ENCODE data around the gene GLB1L2.
"Not testable (repeated sequence)": the region's sequence is repeated elsewhere in the genome, so short reads cannot be mapped to it uniquely, and the experiment has no call there.

GLB1L2 gene, protein sequence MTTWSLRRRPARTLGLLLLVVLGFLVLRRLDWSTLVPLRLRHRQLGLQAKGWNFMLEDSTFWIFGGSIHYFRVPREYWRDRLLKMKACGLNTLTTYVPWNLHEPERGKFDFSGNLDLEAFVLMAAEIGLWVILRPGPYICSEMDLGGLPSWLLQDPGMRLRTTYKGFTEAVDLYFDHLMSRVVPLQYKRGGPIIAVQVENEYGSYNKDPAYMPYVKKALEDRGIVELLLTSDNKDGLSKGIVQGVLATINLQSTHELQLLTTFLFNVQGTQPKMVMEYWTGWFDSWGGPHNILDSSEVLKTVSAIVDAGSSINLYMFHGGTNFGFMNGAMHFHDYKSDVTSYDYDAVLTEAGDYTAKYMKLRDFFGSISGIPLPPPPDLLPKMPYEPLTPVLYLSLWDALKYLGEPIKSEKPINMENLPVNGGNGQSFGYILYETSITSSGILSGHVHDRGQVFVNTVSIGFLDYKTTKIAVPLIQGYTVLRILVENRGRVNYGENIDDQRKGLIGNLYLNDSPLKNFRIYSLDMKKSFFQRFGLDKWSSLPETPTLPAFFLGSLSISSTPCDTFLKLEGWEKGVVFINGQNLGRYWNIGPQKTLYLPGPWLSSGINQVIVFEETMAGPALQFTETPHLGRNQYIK

DNA sequence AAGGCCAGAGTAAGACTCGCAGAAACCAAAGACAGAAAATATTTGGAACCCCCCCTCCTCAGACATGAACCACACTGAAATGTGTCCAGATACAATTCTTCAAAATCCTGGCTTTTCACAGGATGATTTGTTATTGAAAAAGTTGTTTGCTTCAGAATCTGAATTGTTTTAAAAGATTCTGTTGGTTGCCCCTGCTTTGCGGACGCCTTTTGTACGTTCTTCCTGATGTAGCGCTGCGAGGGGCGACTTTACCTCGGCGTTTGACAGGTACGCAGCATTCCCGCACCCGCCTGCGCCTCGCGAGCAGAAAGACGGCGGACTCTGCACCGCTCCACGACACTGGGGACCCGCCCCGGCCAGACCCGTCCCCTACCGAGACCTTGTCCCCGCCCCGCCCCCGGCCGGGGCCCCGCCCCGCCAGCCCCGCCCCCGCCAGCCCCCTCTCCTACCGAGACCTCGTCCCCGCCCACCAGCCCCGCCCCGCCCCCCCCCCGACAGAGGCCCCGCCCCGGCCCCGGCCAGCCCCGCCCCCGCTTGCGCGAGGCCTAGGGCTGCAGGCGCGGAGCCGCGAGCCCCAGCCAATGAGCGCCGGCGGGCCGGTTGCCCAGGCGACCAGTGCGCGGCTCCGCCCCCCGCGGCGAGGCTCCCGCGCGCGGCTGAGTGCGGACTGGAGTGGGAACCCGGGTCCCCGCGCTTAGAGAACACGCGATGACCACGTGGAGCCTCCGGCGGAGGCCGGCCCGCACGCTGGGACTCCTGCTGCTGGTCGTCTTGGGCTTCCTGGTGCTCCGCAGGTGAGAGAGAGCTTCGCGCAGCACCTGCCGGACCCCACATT lies at the start of gene GLB1L2:
Gene GLB1L2 (plus strand): TSS at position 635 of the 835 bp plus-strand sequence. CDS start 74 bp downstream, at position 709.
- DNase-seq: peak; percentile 79

DNA sequence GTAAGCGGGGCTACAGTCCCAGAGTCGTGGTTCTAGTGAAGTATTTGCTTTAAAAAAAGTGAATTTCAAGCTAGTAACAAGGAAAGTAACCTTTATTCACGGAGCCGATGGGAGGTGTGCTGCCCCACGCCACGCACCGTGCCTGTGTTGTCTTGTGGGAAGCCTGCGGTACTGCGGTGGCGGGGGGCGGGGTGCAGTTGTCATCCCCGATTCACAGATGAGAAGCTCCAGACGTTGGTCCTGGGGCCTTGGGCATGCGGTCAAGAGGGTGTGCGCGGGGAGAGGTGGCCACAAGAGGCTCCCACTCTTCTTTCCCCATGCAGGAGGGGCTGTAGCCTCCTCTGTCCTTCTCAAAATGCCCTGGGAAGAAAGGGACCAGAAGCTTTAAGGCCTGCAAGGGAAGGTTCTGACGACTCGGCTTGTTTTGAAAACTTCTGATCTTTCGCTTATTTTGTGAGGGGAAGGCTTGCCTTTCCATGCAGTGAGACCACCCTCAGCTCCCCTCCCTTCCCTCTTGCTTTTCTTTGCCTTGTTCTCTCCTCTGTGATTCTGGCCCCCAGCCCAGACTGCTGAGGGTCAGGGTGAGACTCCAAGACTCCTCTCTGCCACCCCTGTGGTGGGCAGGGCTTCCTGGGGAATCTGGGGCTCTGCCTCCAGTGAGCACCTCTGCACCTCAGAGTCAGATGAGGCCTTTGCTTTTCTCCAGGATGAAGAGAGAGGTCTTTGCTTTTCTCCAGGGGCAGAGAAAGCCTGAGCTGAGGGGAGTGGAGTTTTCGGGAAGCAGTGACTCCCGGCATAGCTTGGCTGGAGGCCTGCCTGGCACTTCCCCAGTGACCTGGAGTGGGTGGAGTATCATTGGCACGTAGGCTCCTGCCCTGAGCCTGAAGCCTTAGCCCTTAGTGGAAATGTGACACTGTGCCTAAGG lies 49.4 kb upstream of the GLB1L2 start:
- no peak for DNase-seq

DNA sequence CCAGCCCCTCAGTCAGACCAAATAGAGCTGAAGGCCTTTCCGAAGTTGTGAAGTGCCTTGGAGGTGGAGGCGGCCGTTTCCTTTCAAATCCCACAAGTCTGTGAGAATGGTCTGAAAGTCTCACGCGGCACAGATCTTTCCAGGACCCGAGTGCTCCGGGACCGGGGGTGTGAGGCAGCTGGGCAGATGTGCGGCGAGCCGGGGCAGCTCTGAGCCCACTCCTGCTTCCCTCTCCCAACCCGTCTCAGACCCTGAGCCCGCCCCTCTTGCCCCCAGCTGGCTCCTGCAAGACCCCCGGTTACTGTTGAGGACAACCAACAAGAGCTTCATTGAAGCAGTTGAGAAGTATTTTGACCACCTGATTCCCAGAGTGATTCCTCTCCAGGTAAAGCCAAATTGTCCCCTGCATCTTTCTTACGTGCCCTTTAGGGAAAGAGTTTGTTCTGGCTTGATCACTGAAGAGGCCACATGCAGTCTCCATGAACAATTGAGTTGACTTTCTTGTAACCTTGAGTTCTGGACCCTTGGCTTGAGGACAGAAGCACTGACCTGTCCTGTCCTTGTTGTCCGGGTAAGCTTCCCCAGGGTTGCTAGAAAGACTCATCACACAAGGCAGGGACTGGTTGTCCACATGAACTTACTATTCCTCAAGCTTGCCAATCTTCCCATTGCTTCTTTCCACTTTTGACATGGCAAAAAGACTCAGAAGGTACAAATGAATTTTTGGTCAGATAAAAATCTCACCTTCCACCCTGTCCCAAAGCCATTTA lies 48.1 kb upstream of the GLB1L2 start:
- DNase-seq: no peak

DNA sequence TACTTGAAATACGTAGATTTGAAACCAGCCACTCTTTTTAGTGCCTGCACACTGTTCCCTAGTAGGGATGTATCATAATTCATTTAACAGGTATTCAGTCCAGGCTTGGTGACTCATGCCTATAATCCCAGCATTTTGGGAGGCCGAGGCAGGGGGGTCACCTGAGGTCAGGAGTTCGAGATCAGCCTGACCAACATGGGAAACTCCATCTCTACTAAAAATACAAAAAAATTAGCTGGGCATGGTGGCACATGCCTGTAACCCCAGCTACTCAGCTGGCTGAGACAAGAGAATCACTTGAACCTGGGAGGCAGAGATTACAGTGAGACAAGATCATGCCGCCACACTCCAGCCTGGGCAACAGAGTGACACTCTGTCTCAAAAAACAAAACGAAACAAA lies 47.4 kb upstream of the GLB1L2 start:
- not testable (repeated sequence) for DNase-seq

- no peak for DNase-seq
Measured at GRCh38 chr11:134287561-134287960, 44.2 kb upstream of the GLB1L2 start.

DNA sequence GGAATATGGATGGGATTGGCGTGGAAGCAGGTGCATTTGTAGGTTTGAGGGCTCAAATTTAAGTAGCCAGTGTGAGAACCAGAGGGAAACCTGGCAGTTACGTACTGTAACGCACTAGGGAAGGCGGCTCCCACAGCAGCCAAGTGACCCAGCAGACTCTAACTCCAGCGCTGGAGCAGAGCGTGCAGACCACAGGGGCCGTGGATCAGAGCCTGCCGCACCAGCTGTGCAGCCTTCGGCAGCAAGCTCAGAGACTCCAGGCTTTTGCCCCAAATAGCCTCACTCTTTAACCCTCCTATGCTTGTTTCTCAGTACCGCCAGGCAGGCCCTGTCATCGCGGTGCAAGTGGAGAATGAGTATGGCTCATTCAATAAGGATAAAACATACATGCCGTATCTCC lies 43.3 kb upstream of the GLB1L2 start:
- no peak for DNase-seq

GRCh38 chr11:134289167-134289566 lies 42.6 kb upstream of the GLB1L2 start:
- no peak for DNase-seq

- DNase-seq: no peak
Measured at GRCh38 chr11:134289789-134290188, 42.0 kb upstream of the GLB1L2 start.

- DNase-seq: no peak
Measured at GRCh38 chr11:134290646-134291045, 41.1 kb upstream of the GLB1L2 start.

GRCh38 chr11:134291196-134291595 lies 40.6 kb upstream of the GLB1L2 start:
- DNase-seq: no peak

- no peak for DNase-seq
Measured at GRCh38 chr11:134292661-134293060, 39.1 kb upstream of the GLB1L2 start.

- DNase-seq: no peak
Measured at GRCh38 chr11:134293119-134294113, 38.4 kb upstream of the GLB1L2 start.

DNA sequence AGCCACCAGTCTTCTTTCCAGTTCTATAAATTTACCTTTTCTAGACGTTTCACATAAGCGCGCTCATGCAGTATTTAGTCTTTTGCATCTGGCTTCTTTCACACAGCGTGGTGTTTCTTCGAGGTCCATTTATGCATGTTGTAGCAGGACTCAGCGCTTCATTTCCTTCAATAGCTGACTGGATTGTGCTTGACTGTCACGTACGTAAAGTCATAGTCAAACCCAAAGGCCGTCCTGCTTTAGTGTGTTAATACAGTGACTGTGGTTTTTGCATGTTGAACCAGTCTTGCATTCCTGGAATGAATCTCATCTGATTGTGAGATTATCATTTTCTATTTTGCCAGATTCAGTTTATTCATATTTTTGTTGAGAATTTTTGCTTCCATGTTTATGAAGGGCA lies 37.1 kb upstream of the GLB1L2 start:
- no peak for DNase-seq

- no peak for DNase-seq
Measured at GRCh38 chr11:134312223-134312622, 19.6 kb upstream of the GLB1L2 start.

DNA sequence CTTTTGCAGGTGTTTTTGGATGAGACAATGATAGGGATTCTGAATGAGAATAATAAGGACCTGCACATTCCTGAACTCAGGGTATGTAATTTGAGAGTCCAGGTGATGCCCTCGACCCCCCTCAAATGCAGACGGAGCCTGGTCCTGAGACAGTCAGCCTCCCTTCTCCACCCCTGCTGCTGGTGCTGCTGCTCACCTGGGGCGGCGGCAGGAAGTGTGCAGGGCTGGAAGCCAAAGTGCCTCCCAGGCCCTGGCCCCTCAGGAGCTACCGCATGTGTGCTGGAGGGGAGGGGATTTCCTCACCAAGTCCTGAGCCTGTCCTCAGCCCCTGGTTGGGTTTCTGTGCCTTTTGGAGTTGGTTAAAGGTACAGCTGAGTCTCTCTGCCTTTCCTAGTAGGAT lies 19.0 kb upstream of the GLB1L2 start:
- no peak for DNase-seq

DNA sequence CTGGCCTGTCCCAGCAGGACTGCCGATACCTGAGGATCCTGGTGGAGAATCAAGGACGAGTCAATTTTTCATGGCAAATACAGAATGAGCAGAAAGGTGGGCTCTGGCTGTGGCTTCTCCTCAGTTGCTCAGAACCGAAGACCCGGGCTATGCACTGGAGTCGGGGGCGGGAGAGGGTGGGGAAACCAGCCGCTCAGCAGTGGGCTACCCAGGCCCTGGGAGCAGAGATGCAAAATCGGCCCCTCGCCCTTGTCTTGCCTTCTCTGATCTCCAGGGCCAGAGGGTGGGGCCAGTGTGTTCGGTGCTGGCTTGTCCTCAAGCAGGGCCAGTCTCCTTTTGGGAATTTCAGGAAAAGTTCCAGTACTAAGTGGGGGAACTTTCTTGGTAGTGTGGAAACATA lies 18.4 kb upstream of the GLB1L2 start:
- DNase-seq: no peak

GRCh38 chr11:134313821-134314607 lies 17.8 kb upstream of the GLB1L2 start:
- DNase-seq: no peak

- no peak for DNase-seq
Measured at GRCh38 chr11:134317103-134317502, 14.7 kb upstream of the GLB1L2 start.

DNA sequence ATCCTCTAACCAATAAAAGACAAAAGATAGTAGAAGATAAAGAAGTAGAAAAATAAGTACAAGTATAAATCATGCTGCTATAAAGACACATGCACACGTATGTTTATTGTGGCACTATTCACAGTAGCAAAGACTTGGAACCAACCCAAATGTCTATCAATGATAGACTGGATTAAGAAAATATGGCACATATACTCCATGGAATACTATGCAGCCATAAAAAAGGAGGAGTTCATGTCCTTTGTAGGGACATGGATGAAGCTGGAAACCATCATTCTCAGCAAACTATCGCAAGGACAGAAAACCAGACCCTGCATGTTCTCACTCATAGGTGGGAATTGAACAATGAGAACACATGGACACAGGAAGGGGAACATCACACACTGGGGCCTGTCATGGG lies 10.4 kb upstream of the GLB1L2 start:
- not testable (repeated sequence) for DNase-seq

Measured in NCI-H1436 (cell line).